Erythroblast (primary cell): Measurements from ENCODE around the gene MCRIP2.

ENCODE experiments used
- GATA1 ChIP-seq: IDR thresholded peaks from 2 replicates; pipeline ENCODE4 v1.6.1; 2011; ENCODE audit warnings: low read depth, mild to moderate bottlenecking, control low read depth, low read length, moderate library complexity
- POLR2A ChIP-seq: IDR thresholded peaks from 2 replicates; pipeline ENCODE4 v1.6.1; 2011; ENCODE audit warnings: mild to moderate bottlenecking, low read length

GRCh38 chr16:631808-632358 lies 9.7 kb upstream of the MCRIP2 start:
- TF ChIP-seq POLR2A: no peak
- TF ChIP-seq GATA1: no peak
